Measurements from ENCODE around the gene SEC14L1.
A peak's percentile ranks its signal among the peaks of the same experiment; 100 is the strongest.

Gene SEC14L1

DNA sequence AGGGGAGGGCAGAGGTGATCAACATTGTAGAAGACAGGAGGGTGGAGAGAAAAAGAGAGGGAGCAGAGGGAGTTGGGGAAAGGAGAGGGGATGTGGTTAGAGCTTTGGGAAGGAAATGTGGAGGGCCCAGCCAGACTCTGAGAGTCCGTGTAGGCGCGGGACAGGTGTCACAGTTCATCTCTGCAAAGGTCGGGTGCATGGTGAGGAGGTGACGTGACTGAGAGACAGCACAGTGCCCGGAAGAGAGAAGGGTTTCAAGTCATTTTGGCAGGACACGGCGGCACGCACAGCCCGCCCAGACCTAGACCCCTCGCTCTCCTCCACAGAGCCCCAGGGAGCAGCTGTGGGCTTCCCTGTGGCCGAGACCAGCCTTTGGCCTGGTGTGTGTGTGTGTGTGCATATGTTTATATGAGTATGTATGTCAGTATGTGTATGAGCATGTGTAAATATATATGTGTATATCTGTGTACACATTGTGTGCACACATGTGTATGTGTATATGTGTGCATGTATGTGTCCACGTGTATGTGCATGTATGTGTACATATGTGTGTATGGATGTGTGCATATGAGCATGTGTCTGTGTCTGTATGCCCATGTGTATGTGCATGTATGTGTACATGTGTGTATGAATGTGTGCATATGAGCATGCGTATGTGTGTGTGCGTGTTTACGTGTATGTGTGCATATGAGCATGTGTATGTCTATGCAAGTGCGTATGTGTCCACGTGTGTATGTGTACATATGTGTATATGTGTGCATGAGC lies 104.6 kb downstream of the SEC14L1 start:
- peaks cover 13% of the 10 kb centered on the region for H3K4me1 ChIP-seq (ENCODE audit: control insufficient read depth, insufficient read depth, low read depth, low read length)
- no peak overlapping the region for H2BK12ac ChIP-seq (ENCODE audit: low read length in 2 of 2)
- no peak overlapping the region for H2BK120ac ChIP-seq (ENCODE audit: low read depth, low read length)
- peaks cover 4 to 24% of the 10 kb centered on the region in 2 experiments for H3K27me3 ChIP-seq (ENCODE audit: control insufficient read depth in 1 of 2, insufficient read depth in 1 of 2, low read length in 2 of 2)
- no peak overlapping the region for H2BK5ac ChIP-seq (ENCODE audit: low read depth, low read length, poor library complexity, severe bottlenecking)
- no peak overlapping the region for H3K4ac ChIP-seq (ENCODE audit: low read depth in 1 of 2, low read length in 2 of 2)
- no peak overlapping the region for H2AFZ ChIP-seq (ENCODE audit: low read depth, low read length)
- H3K79me1 ChIP-seq (replicated peaks; ENCODE audit: low read length, poor library complexity, severe bottlenecking), result no peaks in the 10 kb centered on the region
- H2BK15ac ChIP-seq (ENCODE audit: low read depth, poor library complexity, severe bottlenecking), result no peak overlapping the region
- H3K23ac ChIP-seq (ENCODE audit: low read length in 2 of 2), result no peak overlapping the region
- no peaks in the 10 kb centered on the region for H3K9me3 ChIP-seq (ENCODE audit: control insufficient read depth, low read length)
- WGBS, result 83% methylated on average over 18 of the region's 18 CpGs
- no peak overlapping the region for H2AK5ac ChIP-seq (ENCODE audit: low read length, severe bottlenecking)
- H3K9ac ChIP-seq (ENCODE audit: low read length), result no peak overlapping the region
- H3K27ac ChIP-seq (ENCODE audit: low read length, poor library complexity, severe bottlenecking), result no peak overlapping the region
- H4K8ac ChIP-seq (ENCODE audit: low read length), result no peak overlapping the region
- no peak overlapping the region for H3K14ac ChIP-seq (ENCODE audit: low read length in 2 of 2)
- H3K36me3 ChIP-seq (ENCODE audit: control insufficient read depth in 1 of 2, insufficient read depth in 2 of 2, low read depth in 1 of 2, low read length in 2 of 2), result no peaks in the 10 kb centered on the region
- H3K4me3 ChIP-seq (ENCODE audit: insufficient read depth in 1 of 2, low read depth in 1 of 2, low read length in 2 of 2), result no peak overlapping the region
- no peak overlapping the region for H4K91ac ChIP-seq (ENCODE audit: low read length)
- no peak overlapping the region for H3K18ac ChIP-seq (ENCODE audit: low read depth in 1 of 2, low read length in 2 of 2)
- no peak overlapping the region for H3K4me2 ChIP-seq (ENCODE audit: low read length, poor library complexity, severe bottlenecking)
- DNase-seq, result no peak

DNA sequence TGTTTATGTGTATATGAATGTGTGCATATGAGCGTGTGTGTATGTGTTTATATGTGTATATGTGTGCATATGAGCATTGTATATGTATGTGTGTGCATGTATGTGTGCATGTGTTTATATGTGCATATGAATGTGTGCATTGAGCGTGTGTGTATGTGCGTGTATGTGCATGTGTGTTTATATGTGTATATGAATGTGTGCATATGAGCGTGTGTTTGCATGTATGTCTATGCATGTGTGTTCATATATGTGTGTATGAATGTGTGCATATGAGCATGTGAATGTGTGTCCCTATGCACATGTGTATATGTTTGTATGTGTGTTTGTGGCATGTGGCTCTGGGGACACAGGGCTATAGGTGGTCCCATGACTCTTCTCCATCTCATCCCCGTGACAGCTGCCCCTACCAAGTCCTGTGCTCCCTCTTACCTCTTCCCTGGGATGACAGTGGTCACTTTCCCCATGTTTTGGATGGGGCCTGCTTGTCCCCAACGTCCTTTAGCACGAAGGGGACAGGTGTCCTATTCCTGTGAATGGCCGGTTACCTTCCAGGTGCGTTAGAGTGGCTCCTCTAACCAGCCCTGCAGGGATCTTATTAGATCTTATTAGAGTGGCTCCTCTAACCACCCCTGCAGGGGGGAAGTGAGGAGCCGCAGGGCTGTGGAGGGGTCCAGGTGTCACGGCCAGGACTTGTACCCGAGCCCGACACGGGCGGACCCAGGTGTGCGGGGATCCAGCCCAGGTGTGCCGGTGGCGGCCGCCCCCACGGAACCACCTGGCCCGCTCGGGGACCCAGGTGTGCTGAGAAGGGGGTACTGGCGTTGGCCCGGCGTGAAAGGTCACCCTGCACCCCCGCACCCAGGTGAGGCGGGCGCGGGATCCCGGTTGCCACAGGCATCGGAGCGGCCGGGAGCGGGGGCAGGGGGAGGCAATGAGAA lies 105.6 kb downstream of the SEC14L1 start:
- H3K4ac ChIP-seq (ENCODE audit: low read depth in 1 of 2, low read length in 2 of 2), result peak overlapping the region; percentile 74 to 89
- no peaks in the 10 kb centered on the region for H3K36me3 ChIP-seq (ENCODE audit: control insufficient read depth in 1 of 2, insufficient read depth in 2 of 2, low read depth in 1 of 2, low read length in 2 of 2)
- H3K23ac ChIP-seq (ENCODE audit: low read length in 2 of 2), result no peak overlapping the region
- 57% methylated on average over 20 of the region's 34 CpGs for WGBS
- peak overlapping the region; percentile 81 for H3K9ac ChIP-seq (ENCODE audit: low read length)
- H3K4me2 ChIP-seq (ENCODE audit: low read length, poor library complexity, severe bottlenecking), result peak overlapping the region; percentile 97
- peak overlapping the region; percentile 58 to 76 for H3K4me3 ChIP-seq (ENCODE audit: insufficient read depth in 1 of 2, low read depth in 1 of 2, low read length in 2 of 2)
- no peak for DNase-seq
- peak overlapping the region; percentile 88 for H4K91ac ChIP-seq (ENCODE audit: low read length)
- H3K18ac ChIP-seq (ENCODE audit: low read depth in 1 of 2, low read length in 2 of 2), result peak overlapping the region; percentile 73 to 81
- peak overlapping the region; percentile 98 for H4K8ac ChIP-seq (ENCODE audit: low read length)
- peaks cover 13% of the 10 kb centered on the region for H3K4me1 ChIP-seq (ENCODE audit: control insufficient read depth, insufficient read depth, low read depth, low read length)
- H2BK15ac ChIP-seq (ENCODE audit: low read depth, poor library complexity, severe bottlenecking), result peak overlapping the region; percentile 95
- peak overlapping the region; percentile 98 for H2BK120ac ChIP-seq (ENCODE audit: low read depth, low read length)
- H3K27me3 ChIP-seq (ENCODE audit: control insufficient read depth in 1 of 2, insufficient read depth in 1 of 2, low read length in 2 of 2), result peaks cover 4 to 21% of the 10 kb centered on the region in 2 experiments
- no peaks in the 10 kb centered on the region for H3K79me1 ChIP-seq (replicated peaks; ENCODE audit: low read length, poor library complexity, severe bottlenecking)
- peak overlapping the region; percentile 9 to 53 for H3K14ac ChIP-seq (ENCODE audit: low read length in 2 of 2)
- H2AFZ ChIP-seq (ENCODE audit: low read depth, low read length), result peak overlapping the region; percentile 29
- H2AK5ac ChIP-seq (ENCODE audit: low read length, severe bottlenecking), result peak overlapping the region; percentile 19
- peak overlapping the region; percentile 53 for H2BK5ac ChIP-seq (ENCODE audit: low read depth, low read length, poor library complexity, severe bottlenecking)
- no peak overlapping the region for H3K27ac ChIP-seq (ENCODE audit: low read length, poor library complexity, severe bottlenecking)
- H2BK12ac ChIP-seq (ENCODE audit: low read length in 2 of 2), result peak overlapping the region; percentile 28 to 80
- H3K9me3 ChIP-seq (ENCODE audit: control insufficient read depth, low read length), result no peaks in the 10 kb centered on the region

DNA sequence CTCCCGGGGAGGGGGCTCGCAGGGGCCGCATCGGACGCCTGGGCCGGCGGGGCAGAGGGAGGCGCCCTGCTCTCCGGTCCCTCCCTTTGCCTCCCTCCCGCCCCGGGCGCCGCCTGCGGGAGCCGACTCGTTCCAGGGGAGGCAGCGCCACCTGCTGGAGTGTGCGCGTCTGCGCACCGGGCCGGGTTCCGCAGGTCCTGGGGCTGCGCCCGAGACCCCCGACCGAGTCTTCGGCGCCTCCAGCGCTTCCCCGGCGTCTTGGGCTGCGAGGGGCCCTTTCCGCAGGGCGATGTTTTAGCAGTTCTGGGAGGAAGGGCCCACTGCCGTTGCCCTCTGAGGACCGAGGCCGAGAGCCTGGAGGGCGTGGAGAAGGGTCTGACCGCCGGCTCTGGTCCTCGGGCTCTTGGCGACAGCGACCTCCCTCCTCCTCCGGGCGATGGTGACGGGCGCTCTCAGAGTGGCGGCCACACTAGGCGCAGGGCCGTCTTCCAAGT lies 106.3 kb downstream of the SEC14L1 start:
- H2BK12ac ChIP-seq (ENCODE audit: low read length in 2 of 2), result peak overlapping the region; percentile 61 to 95
- H3K4me1 ChIP-seq (ENCODE audit: control insufficient read depth, insufficient read depth, low read depth, low read length), result peaks cover 13% of the 10 kb centered on the region
- peak; percentile 73 for DNase-seq
- no peak overlapping the region for H2BK5ac ChIP-seq (ENCODE audit: low read depth, low read length, poor library complexity, severe bottlenecking)
- peak overlapping the region; percentile 88 for H4K91ac ChIP-seq (ENCODE audit: low read length)
- peak overlapping the region; percentile 98 for H2BK120ac ChIP-seq (ENCODE audit: low read depth, low read length)
- peak overlapping the region; percentile 9 to 44 for H3K14ac ChIP-seq (ENCODE audit: low read length in 2 of 2)
- H3K79me1 ChIP-seq (replicated peaks; ENCODE audit: low read length, poor library complexity, severe bottlenecking), result no peaks in the 10 kb centered on the region
- H3K4me2 ChIP-seq (ENCODE audit: low read length, poor library complexity, severe bottlenecking), result peak overlapping the region; percentile 97
- H2AK5ac ChIP-seq (ENCODE audit: low read length, severe bottlenecking), result no peak overlapping the region
- WGBS, result 2% methylated on average over 40 of the region's 51 CpGs
- peak overlapping the region; percentile 98 for H4K8ac ChIP-seq (ENCODE audit: low read length)
- H3K4me3 ChIP-seq (ENCODE audit: insufficient read depth in 1 of 2, low read depth in 1 of 2, low read length in 2 of 2), result peak overlapping the region; percentile 58 to 76
- H3K18ac ChIP-seq (ENCODE audit: low read depth in 1 of 2, low read length in 2 of 2), result peak overlapping the region; percentile 73 to 90
- H3K27me3 ChIP-seq (ENCODE audit: control insufficient read depth in 1 of 2, insufficient read depth in 1 of 2, low read length in 2 of 2), result peaks cover 4 to 21% of the 10 kb centered on the region in 2 experiments
- H2AFZ ChIP-seq (ENCODE audit: low read depth, low read length), result peak overlapping the region; percentile 90
- H3K9ac ChIP-seq (ENCODE audit: low read length), result peak overlapping the region; percentile 81
- peak overlapping the region; percentile 95 for H2BK15ac ChIP-seq (ENCODE audit: low read depth, poor library complexity, severe bottlenecking)
- no peaks in the 10 kb centered on the region for H3K9me3 ChIP-seq (ENCODE audit: control insufficient read depth, low read length)
- H3K27ac ChIP-seq (ENCODE audit: low read length, poor library complexity, severe bottlenecking), result no peak overlapping the region
- H3K4ac ChIP-seq (ENCODE audit: low read depth in 1 of 2, low read length in 2 of 2), result peak overlapping the region; percentile 46 to 88
- no peaks in the 10 kb centered on the region for H3K36me3 ChIP-seq (ENCODE audit: control insufficient read depth in 1 of 2, insufficient read depth in 2 of 2, low read depth in 1 of 2, low read length in 2 of 2)
- H3K23ac ChIP-seq (ENCODE audit: low read length in 2 of 2), result no peak overlapping the region

All from mesenchymal stem cell (in vitro differentiated cells and primary cell).